Stimulated activated CD4-positive, alpha-beta T cell treated with anti-CD3 and anti-CD28 coated beads, Interleukin-1b, Interleukin-23, amount 100 ng/mL, for 48 hours (primary cell): ENCODE measurements around the gene CHSY1.
"Not testable (repeated sequence)": the region's sequence is repeated elsewhere in the genome, so short reads cannot be mapped to it uniquely, and the experiment has no call there.

Experiments
- DNase-seq: peaks from one replicate; pipeline ENCODE4 v3.0.0-alpha.2; 2020

CHSY1 gene

GRCh38 chr15:101131489-101132389 lies 120.1 kb downstream of the CHSY1 start:
- DNase-seq, result no peak

- no peak for DNase-seq
Observed at GRCh38 chr15:101129851-101130380, 121.9 kb downstream of the CHSY1 start.

- no peak for DNase-seq
Observed at GRCh38 chr15:101128221-101129015, 123.4 kb downstream of the CHSY1 start.

GRCh38 chr15:101127506-101128076 lies 124.3 kb downstream of the CHSY1 start:
- DNase-seq, result peak; percentile 19

GRCh38 chr15:101126618-101127505 lies 125.0 kb downstream of the CHSY1 start:
- peak; percentile 12 for DNase-seq

- DNase-seq, result not testable (repeated sequence)
Observed at GRCh38 chr15:101125881-101126428, 125.9 kb downstream of the CHSY1 start.
